ENCODE data around the gene DDOST. TPM values are rescaled to one million over a fixed set of nuclear protein-coding genes. Genes with fewer than 3 reads are reported as not detected.

The DDOST gene
- total and polyA plus RNA-seq, 12 donors: 123 to 349 (median 202) TPM

GRCh38 chr1:20666804-20667203, 5.6 kb upstream of the DDOST start:
- intact Hi-C loops (cut with DNase I): no loop called here
- DNase-seq: no peak
- WGBS, 4 donors: 78 to 100% (median 100%) methylated on average over 1 of the region's 1 CpG
- H3K27me3 ChIP-seq: no peaks in the 10 kb centered on the region
- H3K36me3 ChIP-seq (replicated peaks in 1 of 2): peaks cover 0 to 6% of the 10 kb centered on the region in 2 donors
- H3K27ac ChIP-seq: no peak overlapping the region
- H3K9me3 ChIP-seq (replicated peaks in 1 of 3): no peaks in the 10 kb centered on the region
- H3K4me3 ChIP-seq: no peak overlapping the region
- no peaks in the 10 kb centered on the region for H3K4me1 ChIP-seq (replicated peaks in 1 of 2)
- no peak for TF ChIP-seq POLR2A (IDR thresholded peaks at IDR 0.05)
- TF ChIP-seq CTCF (IDR thresholded peaks at IDR 0.05): no peak

GRCh38 chr1:20666146-20666545, 5.0 kb upstream of the DDOST start:
- H3K27me3 ChIP-seq: no peaks in the 10 kb centered on the region
- no peak overlapping the region for H3K4me3 ChIP-seq
- no peaks in the 10 kb centered on the region for H3K36me3 ChIP-seq (replicated peaks in 1 of 2)
- TF ChIP-seq POLR2A (IDR thresholded peaks at IDR 0.05) (no peak), CTCF (IDR thresholded peaks at IDR 0.05) (no peak)
- intact Hi-C loops (cut with DNase I): no loop called here
- WGBS, 4 donors: 75 to 92% (median 85%) methylated on average over 7 to 16 of the region's 16 CpGs
- H3K9me3 ChIP-seq (replicated peaks in 1 of 3): no peaks in the 10 kb centered on the region
- no peaks in the 10 kb centered on the region for H3K4me1 ChIP-seq (replicated peaks in 1 of 2)
- H3K27ac ChIP-seq: no peak overlapping the region
- no peak for DNase-seq

GRCh38 chr1:20665726-20666125, 4.6 kb upstream of the DDOST start:
- no peak overlapping the region for H3K27ac ChIP-seq
- no peaks in the 10 kb centered on the region for H3K4me1 ChIP-seq (replicated peaks in 1 of 2)
- H3K27me3 ChIP-seq: no peaks in the 10 kb centered on the region
- DNase-seq: no peak
- TF ChIP-seq POLR2A (IDR thresholded peaks at IDR 0.05) (no peak), CTCF (IDR thresholded peaks at IDR 0.05) (no peak)
- intact Hi-C loops (cut with DNase I): no loop called here
- no peaks in the 10 kb centered on the region for H3K36me3 ChIP-seq (replicated peaks in 1 of 2)
- no peak overlapping the region for H3K4me3 ChIP-seq
- WGBS, 4 donors: 81 to 91% (median 84%) methylated on average over 12 of the region's 12 CpGs
- H3K9me3 ChIP-seq (replicated peaks in 1 of 3): no peaks in the 10 kb centered on the region

GRCh38 chr1:20663969-20664715, 3.0 kb upstream of the DDOST start:
- Histone ChIP-seq H3K36me3 (replicated peaks in 1 of 2) (no peaks in the 10 kb centered on the region), H3K4me3 (no peak overlapping the region), H3K9me3 (replicated peaks in 1 of 3) (no peaks in the 10 kb centered on the region), H3K4me1 (replicated peaks in 1 of 2) (peaks cover 0 to 15% of the 10 kb centered on the region in 2 donors), H3K27me3 (no peaks in the 10 kb centered on the region), H3K27ac (no peak overlapping the region)
- DNase-seq: no peak
- intact Hi-C loops (cut with DNase I): no loop called here
- 73 to 91% (median 76%) methylated on average over 10 to 12 of the region's 12 CpGs for WGBS, 4 donors
- TF ChIP-seq CTCF (IDR thresholded peaks at IDR 0.05) (no peak), POLR2A (IDR thresholded peaks at IDR 0.05) (no peak)

Measured in adrenal gland (tissue), 12 donors.